Stimulated activated CD8-positive, alpha-beta memory T cell treated with anti-CD3 and anti-CD28 coated beads, Interleukin-12 subunit alpha, Interleukin-12 subunit beta, amount 100 ng/mL, for 24 hours (primary cell): ENCODE data around the gene AKT3.

Experiments used
- DNase-seq: peaks from one replicate; pipeline ENCODE4 v3.0.0-alpha.2; 2020; ENCODE audit errors: extremely low read depth

The AKT3 gene

DNA sequence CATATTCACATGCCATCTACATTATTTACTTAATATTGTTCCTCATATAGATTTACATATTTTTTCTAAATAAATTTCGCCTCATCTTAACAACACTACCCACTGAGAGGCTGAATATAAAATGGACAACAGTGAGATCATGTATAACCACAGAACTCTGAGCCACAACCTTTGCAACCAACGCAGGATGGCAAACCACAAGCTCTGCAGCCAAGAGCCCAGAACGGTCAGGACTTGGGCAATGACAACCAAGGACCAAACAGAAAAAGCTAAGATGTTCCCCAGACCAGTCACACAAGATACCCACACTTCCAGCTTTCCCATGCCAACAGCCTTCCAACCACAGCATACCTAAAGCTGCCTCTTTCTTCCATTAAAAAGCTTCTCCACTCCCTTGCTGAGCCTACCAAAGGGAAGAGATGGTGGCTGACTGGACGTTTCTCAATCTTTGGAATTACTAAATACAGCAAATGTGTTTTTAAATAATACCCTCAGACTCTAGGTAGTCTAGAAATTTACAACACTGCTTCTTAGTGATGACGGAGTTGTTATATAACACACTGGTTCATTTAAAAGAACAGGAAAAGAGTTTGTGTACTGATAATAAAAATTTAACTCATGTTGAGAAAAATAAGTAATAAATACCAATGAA lies 117.9 kb downstream of the AKT3 start:
- no peak for DNase-seq

DNA sequence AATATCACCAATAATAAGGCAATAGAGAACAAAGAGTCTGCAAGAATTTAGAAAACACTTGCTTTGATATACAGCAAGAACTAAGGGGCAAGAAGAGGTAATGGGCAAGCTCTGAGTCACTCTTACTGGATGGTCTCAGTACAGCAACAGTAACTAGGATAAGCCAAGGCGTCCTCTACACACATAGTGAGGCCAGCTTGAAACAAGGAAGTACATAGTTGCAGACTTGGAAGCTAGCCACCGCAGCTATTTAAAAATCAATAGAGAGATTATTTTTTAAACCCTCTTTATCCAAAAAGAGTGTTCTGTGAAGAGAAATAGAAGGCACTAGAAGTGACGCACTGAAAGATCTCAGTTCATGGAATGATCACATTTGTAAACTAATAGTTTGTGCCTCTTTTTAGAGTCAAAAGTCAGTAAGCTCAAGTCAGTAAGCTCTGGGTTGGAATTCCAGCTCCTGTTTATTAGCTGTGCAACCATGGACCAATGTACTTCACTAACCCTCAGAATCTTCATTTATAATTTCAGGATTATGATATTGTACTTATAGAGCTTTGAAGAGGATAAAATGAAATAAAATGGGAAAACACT lies 118.6 kb downstream of the AKT3 start:
- no peak for DNase-seq

DNA sequence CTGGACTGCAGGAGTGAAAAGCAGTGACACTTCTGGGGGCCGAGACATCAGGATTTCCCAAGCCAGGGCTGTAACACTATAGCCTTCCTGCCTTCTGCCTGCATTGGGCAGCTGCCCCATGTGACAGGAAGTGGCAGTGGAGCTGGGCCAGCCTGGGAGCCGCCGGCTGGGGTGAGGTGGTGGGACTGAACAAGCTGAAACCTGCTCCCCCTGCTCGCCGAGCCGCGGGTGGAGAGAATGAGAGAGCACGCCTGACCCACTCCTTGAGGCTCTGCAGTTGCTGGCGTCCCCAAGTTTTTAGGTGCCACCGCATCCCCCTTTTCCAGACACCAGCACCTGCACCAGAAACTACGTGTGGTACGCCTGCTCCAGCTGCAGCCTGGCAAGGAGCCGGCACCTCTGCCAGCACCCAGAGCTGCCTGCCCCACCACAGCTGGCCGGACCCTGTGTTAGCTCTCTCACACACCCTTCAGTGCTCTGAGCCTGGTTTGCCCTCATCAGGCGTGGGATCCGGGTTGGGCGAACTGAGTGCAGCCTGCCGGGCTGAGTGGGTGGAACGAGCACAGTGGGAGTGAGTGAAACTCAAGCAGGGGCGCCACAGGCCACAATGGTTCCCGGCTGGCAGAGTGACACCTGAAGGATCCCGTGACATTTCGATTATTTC lies 119.4 kb downstream of the AKT3 start:
- no peak for DNase-seq

DNA sequence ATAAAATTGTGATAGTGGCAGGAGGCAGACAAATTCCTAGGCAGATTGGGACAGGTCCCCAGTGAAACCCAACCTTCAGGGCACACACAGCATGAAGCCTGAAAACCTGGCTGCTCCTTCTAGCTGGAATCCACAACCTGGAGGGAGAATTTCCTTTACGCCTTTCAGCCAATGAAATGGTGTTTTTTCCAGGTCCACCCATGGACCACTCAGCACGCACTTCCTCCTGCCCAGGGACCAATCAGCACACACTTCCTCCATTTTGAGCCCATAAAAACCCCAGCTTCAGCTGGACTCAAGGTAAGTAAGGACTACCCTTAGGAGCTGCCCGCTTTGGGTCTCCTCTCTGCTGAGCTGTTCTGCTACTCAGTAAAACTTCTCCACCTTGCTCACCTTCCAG lies 120.1 kb downstream of the AKT3 start:
- DNase-seq: no peak

DNA sequence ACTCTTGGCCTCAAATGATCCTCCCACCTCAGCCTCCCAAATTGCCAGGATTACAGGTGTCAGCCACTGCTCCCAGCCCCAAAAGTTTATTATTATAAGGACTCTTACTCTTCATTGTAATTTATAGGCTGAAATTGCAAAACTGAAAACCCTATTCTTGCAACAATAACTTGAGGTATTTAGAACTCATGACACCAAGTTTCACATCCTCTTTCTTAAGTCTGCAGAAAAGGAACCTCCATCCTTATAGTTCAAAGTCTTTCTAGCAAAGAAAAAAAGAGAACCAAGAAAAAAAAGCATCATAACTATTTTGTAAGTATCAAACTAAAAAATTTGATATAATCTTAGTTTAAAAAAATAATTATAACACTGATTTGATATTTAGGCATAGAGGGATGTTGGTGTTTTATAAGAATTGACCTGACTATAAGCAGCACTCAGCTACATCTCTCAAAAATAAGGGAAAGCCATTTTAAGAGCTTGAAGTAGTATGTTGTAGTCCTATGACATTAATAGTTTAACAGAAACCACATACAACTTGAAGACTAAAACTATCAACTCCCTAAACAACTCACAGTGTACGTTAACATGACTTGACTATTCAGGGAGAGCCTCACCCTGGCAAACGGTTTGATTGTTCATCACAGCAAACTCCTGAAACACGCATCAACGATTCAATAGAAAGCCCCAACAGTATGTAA lies 122.4 kb downstream of the AKT3 start:
- DNase-seq: no peak

DNA sequence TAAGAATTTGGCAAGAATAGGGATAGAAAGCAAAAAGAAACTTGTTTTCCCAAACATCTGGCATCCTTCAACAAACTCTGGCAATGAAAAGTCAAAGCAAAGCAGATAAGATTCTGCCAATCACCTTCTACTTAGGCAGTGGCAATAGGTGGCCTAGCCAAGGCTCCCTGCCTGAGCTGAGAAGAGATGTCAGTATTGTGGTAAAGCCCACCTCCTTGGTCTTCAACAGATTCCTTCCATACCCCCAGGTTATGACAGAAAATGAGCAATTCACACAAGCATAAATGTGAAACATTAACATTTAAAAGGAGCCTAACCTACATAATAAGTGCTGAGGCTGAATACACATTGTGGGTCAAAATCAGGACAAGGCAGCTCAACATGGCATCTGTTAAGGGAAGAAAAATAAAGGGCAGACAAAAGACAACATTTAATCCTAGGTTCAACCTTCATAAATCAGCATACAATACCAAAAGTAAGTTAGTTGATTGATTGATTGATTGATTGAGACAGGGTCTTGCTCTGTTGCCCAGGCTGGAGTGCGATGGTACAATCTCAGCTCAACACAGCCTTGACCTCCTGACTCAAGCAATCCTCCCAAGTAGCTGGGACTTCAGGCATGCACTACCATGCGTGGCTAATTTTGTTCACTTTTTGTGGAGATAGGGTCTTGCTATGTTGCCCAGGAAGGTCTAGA lies 123.1 kb downstream of the AKT3 start:
- DNase-seq: no peak

DNA sequence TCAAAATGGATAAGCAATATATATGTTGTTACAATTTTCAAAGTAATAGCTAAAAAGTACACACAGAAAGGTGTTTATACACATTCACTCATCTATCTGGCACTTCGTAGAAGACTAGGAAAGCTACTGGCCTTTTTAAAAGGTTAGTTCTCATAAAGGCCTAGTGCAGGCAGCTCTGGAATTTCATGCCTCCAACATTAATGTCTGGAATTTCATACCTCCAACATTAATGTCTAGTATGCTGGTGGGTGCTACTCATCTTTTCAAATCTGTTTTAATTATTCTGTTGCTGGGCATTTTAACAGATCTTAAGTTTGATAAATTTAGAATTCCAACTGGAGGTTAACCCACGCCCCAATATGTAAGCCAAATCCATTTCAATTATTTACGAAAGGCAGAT lies 124.2 kb downstream of the AKT3 start:
- DNase-seq: no peak

DNA sequence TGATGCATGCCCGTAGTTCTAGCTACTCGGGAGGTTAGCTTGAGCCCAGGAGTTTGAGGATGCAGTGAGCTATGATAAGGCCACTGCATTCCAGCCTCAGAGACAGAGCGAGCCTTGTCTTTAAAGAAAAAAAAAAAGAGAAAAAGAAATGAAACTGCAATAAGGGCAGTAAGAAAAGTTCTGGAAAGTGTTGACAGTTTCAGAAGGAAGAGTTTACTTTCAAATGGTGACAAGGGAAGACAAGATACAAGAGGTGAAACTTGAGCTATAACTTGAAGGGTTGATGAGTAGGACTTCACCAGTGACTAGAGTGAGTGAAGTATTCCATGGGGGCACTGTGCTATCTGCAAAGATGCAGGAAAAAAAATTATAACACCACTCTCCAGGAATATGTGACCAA lies 125.0 kb downstream of the AKT3 start:
- no peak for DNase-seq

DNA sequence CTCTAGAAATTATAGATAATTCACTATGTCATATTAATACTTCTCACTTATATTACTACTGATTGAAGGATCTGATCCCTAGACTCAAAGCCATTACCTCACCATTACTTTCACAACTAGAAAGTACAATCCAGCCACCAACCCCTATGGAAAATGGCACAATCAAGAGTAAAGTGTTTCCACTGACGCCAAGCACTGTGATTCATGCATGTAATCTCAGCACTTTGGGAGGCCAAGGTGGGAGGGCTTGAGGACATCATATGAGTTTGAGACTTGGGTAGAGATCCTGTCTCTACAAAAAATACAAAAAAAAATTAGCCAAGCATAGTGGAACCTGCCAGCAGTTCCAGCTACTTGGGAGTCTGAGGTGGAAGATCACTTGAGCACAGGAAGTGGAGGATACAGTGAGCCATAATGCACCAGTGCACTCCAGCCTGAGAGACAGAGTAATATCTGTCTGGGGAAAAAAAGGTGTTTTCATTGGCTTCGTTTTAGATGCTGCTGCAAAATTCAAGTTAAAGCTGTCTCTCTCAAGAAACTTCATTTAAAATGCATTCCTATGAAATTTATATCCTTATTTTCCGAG lies 126.5 kb downstream of the AKT3 start:
- DNase-seq: no peak

DNA sequence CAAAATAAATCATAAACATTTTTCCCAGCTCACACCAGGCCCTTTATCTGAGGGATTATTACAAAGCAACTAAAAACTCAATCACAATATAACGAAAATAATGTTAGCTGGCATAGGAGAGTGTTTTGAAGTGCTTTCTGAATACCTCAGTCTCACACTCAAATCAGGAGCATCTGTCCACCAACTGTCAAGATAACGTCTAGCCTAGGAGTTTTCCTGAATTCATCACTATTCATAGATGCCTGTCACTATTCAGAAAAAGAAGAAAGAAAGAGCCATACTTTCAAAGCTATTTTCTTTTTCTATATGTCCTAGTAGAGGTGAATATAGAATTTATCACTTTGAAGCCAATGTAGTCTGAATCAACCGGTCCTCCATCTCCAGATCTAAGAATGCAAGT lies 127.0 kb downstream of the AKT3 start:
- no peak for DNase-seq

DNA sequence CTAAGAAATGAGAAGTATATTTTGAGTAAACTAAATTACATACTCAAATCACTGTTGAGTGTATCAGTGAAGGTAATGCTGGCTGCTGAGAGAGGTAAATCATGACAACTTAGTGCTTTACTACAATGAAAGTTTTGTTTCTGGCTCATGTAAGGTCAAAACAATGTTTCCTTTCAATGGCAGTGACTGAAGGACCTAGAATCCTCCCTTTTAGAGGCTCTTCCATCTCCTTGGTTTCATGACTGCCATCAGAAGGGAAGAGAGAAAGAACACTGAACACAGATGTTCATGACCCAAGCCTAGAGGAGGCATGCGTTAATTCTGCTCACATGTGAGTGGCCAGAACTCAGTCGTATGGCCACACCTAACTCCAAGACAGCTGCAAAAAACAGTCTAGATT lies 130.6 kb downstream of the AKT3 start:
- DNase-seq: no peak

DNA sequence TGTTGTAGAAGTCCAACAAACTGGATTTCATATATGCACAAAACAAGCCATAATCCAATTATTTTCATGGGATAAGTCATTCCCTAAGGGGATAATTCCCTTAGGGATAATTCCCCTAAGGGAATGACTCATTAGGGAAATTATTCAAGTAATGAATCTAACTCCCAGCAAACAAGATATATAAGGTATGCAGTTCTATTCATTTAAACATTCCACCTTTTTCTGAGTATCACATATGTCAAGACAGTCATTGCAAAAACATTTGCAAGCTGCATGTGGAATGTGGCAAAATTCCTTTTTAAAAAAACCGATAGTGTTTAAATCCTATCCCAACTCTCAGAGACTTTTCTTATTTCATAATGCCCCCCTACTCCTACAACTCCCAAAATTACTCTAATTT lies 131.2 kb downstream of the AKT3 start:
- no peak for DNase-seq

DNA sequence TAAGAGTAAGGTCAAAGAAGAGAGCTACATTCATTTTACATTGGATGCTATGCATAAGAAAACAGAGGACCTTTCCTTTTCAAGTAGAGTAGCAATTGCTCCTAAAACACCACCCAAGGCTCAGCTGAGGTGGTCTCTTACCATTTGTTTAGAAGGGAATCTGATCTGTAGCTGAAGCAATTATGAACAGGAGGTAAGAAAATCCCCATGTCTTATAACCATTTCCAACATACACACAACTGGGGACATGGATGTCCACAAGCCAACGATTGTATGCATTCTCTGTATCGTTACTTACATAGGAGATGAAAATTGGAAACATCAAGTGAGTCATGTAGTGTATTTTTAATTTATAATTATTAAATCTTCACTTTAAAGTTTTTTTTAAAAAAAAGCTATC lies 132.0 kb downstream of the AKT3 start:
- DNase-seq: no peak

DNA sequence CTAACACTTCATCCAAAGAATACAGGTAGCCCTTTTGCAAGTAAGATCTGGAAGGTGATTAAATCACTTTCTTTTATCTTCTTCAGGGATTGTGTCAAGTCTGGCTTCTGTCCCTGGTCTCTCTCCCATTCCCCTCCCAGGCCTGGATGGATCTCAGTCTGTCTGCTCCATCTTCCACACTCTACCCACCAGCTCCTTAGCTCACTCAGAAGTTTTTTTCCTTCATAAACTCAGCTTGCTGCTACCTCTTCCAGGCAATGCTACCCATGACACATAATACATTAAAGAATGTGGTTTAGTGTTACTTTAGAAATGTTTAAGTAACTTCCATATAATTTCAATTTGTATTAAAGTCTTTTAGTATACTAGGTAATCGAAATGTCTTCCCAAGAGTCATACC lies 133.1 kb downstream of the AKT3 start:
- no peak for DNase-seq

DNA sequence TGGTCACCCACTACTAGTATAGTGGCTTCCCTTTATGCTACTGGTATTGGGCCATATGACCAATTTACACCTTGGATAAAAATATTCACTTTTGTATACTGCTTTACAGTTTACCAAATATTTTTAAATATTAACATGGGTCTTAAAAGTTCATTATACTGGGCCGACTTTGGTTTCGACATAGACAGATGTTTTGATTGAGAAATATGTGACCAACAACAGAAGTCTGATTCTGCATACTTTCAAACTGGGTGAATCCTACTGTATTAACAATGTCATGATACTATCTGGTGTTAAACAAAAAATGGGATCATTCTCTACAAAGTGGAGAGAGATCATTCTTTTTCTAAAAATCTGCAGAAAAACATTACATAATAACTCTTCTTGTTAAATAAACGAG lies 134.8 kb downstream of the AKT3 start:
- DNase-seq: no peak

DNA sequence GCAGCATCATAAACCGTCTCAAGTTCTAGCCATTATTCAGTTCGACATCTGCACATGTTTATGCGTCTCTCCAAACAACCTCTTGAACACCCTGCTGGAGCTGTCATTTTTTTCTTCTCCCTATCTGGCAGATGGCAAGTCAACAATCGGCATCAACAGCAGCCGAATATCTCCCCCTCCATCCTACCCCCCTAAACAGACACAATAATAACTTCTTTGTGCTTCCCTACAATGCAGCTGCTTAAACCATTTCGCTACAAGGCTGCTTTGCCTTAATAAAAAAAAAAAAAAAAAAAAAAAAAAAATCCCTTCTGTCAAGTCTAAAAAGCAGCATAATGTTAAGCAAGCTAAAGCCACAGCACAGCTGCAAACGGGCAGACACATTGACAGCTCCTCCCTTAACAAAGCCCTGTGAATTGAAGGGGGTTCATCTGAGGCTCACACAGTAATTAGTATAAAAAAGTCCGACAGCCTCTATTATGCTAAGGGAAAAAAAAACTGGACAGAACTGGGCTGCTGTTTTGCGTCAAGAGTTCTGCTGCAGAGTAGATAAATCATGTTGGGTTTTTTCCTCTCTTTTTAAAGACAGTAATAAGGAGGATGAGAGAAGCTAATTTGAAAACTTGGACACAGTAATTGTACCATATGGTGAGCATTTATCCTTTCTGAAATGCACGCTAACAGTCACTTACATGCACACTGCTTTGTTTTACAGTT lies 136.4 kb downstream of the AKT3 start:
- no peak for DNase-seq

DNA sequence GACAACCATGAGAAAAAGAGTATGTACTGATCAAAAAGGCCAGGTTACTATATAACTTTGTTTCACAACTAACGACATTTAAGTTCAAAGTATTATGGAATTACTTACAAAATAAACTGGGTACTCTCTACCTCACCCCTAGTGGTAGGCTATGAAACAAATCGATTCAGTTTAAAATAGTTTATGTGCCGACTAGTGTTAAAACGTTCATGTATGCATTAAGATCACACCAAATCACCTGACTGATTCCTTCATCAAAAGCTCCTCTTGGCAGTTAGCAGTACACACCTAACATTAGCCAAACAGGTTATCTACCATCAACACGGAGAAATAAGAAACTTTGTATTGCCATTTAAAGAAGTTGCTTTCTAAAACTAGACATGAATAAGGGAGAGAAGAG lies 137.1 kb downstream of the AKT3 start:
- no peak for DNase-seq

DNA sequence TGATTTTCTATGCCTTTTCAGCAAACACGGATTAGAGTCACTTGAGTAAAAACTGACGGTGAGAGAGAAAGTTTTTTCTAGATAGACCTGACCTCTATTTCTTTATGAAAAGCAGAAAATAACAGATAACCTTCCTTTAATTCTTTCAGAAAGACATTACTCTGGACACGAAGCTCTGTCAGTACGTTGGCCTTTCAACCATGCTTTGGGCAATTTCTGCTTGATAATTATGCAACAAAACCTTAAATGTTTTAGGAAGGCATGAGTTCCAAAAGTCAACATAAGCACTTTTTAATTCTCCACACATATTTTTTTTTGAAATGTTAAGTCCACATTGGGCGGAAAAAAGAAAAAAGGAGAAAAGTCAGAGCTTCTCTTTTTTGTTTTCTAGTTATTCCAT lies 137.8 kb downstream of the AKT3 start:
- DNase-seq: no peak

DNA sequence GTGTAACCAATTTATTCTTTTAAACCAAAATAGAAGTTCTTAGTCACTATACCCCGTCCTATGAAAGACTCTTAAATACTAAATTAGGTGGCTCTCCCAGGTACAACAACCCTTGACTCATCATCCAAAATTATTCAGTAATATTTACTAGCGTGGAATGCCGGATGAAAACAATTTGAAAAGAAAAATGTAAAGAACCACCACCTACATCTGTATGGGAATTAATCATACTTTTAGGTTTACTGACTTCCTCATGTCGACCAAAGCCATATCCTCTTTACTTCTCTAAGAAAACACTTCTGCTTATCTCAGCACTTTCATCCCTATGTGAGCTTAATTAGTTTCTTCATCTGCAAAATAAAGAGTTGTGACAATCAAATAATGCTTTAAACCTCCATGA lies 139.6 kb downstream of the AKT3 start:
- DNase-seq: no peak

DNA sequence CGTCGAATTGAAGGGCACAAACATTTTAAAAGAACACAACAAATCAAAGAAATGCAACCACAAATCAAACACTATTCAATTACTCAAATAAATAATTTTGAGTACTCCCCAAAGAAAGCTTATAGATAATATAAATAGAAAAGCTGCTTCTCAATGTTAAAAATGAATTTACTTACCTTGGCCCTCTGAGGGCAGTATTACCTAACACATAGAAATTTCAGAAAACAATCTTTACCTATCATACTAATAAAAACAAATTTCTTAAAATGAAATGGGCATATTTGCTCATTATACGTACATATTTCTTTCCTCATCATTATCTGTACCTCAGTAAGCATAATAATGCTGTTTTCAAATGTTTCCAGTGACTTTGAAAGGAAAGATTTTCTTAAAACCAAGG lies 141.8 kb downstream of the AKT3 start:
- DNase-seq: no peak

DNA sequence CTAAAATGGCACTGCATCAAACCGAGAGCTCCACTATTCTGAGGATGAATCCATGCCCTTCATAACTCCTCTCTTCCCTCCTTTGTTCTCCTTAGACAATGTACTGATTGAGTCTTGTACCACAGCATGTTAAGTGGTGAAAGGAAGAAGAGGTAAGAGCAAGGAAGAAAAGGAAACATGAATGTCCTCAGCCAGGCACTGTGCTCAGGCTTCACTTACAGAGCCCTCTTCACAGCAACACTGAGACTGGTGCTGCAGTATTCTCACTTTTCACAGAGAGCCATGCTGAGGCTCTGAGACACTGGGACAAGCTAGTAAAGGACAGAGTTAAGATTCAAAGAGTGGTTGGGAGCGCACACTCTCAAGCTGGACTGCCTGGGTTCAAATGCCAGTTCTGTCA lies 143.5 kb downstream of the AKT3 start:
- no peak for DNase-seq
